Upper lobe of right lung (tissue), 1 donor: ENCODE results near the gene ERVFRD-1. TPM values are rescaled to one million over a fixed set of nuclear protein-coding genes. Genes with fewer than 3 reads are reported as not detected.
"Not testable (repeated sequence)": the region's sequence is repeated elsewhere in the genome, so short reads cannot be mapped to it uniquely, and the experiment has no call there.

Source experiments
- ATAC-seq: fragments of 200-7000 bp; cut with Tn5 transposase; one replicate; pipeline ENCODE4 v1.9.1; 2020; ENCODE audit warnings: mild to moderate bottlenecking, moderate library complexity
- DNase-seq: peaks from one replicate; pipeline ENCODE4 v3.0.0-alpha.2; 2020
- H3K27ac ChIP-seq: fragments of 200-600 bp; one replicate; pipeline ENCODE4 v1.8.0; 2022
- H3K27me3 ChIP-seq: fragments of 200-600 bp; one replicate; pipeline ENCODE4 v1.8.0; 2022; ENCODE audit warnings: mild to moderate bottlenecking
- H3K36me3 ChIP-seq: fragments of 200-600 bp; one replicate; pipeline ENCODE4 v1.8.0; 2022
- H3K4me1 ChIP-seq: fragments of 200-600 bp; one replicate; pipeline ENCODE4 v1.8.0; 2022
- H3K4me3 ChIP-seq: fragments of 200-600 bp; one replicate; pipeline ENCODE4 v1.8.0; 2022; ENCODE audit warnings: mild to moderate bottlenecking
- H3K9me3 ChIP-seq: fragments of 200-600 bp; one replicate; pipeline ENCODE4 v1.8.0; 2022
- CTCF ChIP-seq: fragments of 200-600 bp; IDR thresholded peaks from one replicate; pipeline ENCODE4 v1.8.0; 2022; ENCODE audit warnings: antibody characterized with exemption
- intact Hi-C: fragments of 100-400 bp; cut with DNase I; formaldehyde crosslinking; loops from one replicate; pipeline ENCODE4 v1.11.0; 2022
- total RNA-seq: library from RNA; stranded (reverse); fragmentation: NEBNext Ultra II Directional; extraction: Animal tissue kit (Norgen Biotek cat#: 25700); gene quantifications from one replicate; pipeline ENCODE4 v1.2.1, GENCODE V29; 2021
- donor health status: DM: no; HTN: yes; CAD: no; lungs with severe emphysema.

Gene ERVFRD-1
- total RNA-seq, 1 donor from 2014 or later: 0.55 TPM

- intact Hi-C loops: no loop called here
- DNase-seq: no peak
Measured at GRCh38 chr6:11126876-11127275, 15.4 kb upstream of the ERVFRD-1 start.

GRCh38 chr6:11123978-11124377 lies 12.5 kb upstream of the ERVFRD-1 start:
- no peaks in the 10 kb centered on the region for H3K36me3 ChIP-seq
- TF ChIP-seq CTCF: no peak
- DNase-seq (no peak), ATAC-seq (no peak)
- H3K27ac ChIP-seq: no peak overlapping the region
- no peak overlapping the region for H3K4me3 ChIP-seq
- H3K27me3 ChIP-seq: no peaks in the 10 kb centered on the region
- no peaks in the 10 kb centered on the region for H3K4me1 ChIP-seq
- intact Hi-C loops: no loop called here
- H3K9me3 ChIP-seq: no peaks in the 10 kb centered on the region

More at GRCh38 chr6:11126876-11127275, 15.4 kb upstream of the ERVFRD-1 start:
- Histone ChIP-seq H3K36me3 (no peaks in the 10 kb centered on the region), H3K9me3 (no peaks in the 10 kb centered on the region), H3K4me1 (no peaks in the 10 kb centered on the region), H3K27me3 (no peaks in the 10 kb centered on the region), H3K4me3 (no peak overlapping the region), H3K27ac (no peak overlapping the region)
- no peak for ATAC-seq
- TF ChIP-seq CTCF: no peak

- no peak for ATAC-seq
Measured at GRCh38 chr6:11122380-11122779, 10.9 kb upstream of the ERVFRD-1 start.

GRCh38 chr6:11121851-11122250 lies 10.3 kb upstream of the ERVFRD-1 start:
- no peaks in the 10 kb centered on the region for H3K27me3 ChIP-seq
- DNase-seq: no peak
- H3K36me3 ChIP-seq: no peaks in the 10 kb centered on the region
- intact Hi-C loops: no loop called here
- no peak overlapping the region for H3K4me3 ChIP-seq
- no peaks in the 10 kb centered on the region for H3K4me1 ChIP-seq
- no peaks in the 10 kb centered on the region for H3K9me3 ChIP-seq
- no peak overlapping the region for H3K27ac ChIP-seq
- ATAC-seq: no peak
- TF ChIP-seq CTCF: no peak

More at GRCh38 chr6:11122380-11122779, 10.9 kb upstream of the ERVFRD-1 start:
- no peaks in the 10 kb centered on the region for H3K36me3 ChIP-seq
- no peak for DNase-seq
- intact Hi-C loops: no loop called here
- no peak overlapping the region for H3K4me3 ChIP-seq
- no peaks in the 10 kb centered on the region for H3K4me1 ChIP-seq
- H3K27ac ChIP-seq: no peak overlapping the region
- no peaks in the 10 kb centered on the region for H3K9me3 ChIP-seq
- no peak for TF ChIP-seq CTCF
- H3K27me3 ChIP-seq: no peaks in the 10 kb centered on the region

GRCh38 chr6:11120271-11121005 lies 8.9 kb upstream of the ERVFRD-1 start:
- H3K4me1 ChIP-seq: no peaks in the 10 kb centered on the region
- H3K4me3 ChIP-seq: no peak overlapping the region
- no peak for ATAC-seq
- no peaks in the 10 kb centered on the region for H3K36me3 ChIP-seq
- no peak for TF ChIP-seq CTCF
- no peaks in the 10 kb centered on the region for H3K9me3 ChIP-seq
- H3K27me3 ChIP-seq: no peaks in the 10 kb centered on the region
- intact Hi-C loops: no loop called here
- no peak for DNase-seq
- H3K27ac ChIP-seq: no peak overlapping the region

GRCh38 chr6:11115808-11116536 lies 4.4 kb upstream of the ERVFRD-1 start:
- H3K36me3 ChIP-seq, H3K9me3 ChIP-seq, H3K27me3 ChIP-seq, DNase-seq, H3K27ac ChIP-seq, intact Hi-C loops, H3K4me3 ChIP-seq: not testable (repeated sequence)
- ATAC-seq: peak; percentile 73
- peaks cover 12% of the 10 kb centered on the region for H3K4me1 ChIP-seq
